ENCODE data around the gene PLCB1.

The PLCB1 gene

GRCh38 chr20:8408587-8409307, 276.7 kb downstream of the PLCB1 start:
- no peak for TF ChIP-seq GATA3 (IDR thresholded peaks at IDR 0.05; ENCODE audit: low read depth, low read length)
- no peak for TF ChIP-seq GATA2 (IDR thresholded peaks at IDR 0.05; ENCODE audit: low read depth, low read length)

GRCh38 chr20:8413691-8414090, 281.6 kb downstream of the PLCB1 start:
- TF ChIP-seq GATA3 (IDR thresholded peaks at IDR 0.05; ENCODE audit: low read depth, low read length) (no peak), GATA2 (IDR thresholded peaks at IDR 0.05; ENCODE audit: low read depth, low read length) (no peak)

- TF ChIP-seq GATA2 (IDR thresholded peaks at IDR 0.05; ENCODE audit: low read depth, low read length): no peak
- no peak for TF ChIP-seq GATA3 (IDR thresholded peaks at IDR 0.05; ENCODE audit: low read depth, low read length)
These were observed 282.7 kb downstream of the PLCB1 start for GRCh38 chr20:8414586-8415274.

GRCh38 chr20:8421981-8422380, 289.9 kb downstream of the PLCB1 start:
- TF ChIP-seq GATA2 (IDR thresholded peaks at IDR 0.05; ENCODE audit: low read depth, low read length): no peak; the same call in 1 of the 2 replicates
- no peak for TF ChIP-seq GATA3 (IDR thresholded peaks at IDR 0.05; ENCODE audit: low read depth, low read length)

- TF ChIP-seq GATA2 (IDR thresholded peaks at IDR 0.05; ENCODE audit: low read depth, low read length) (no peak; the same call in 1 of the 2 replicates), GATA3 (IDR thresholded peaks at IDR 0.05; ENCODE audit: low read depth, low read length) (no peak)
These were observed 291.4 kb downstream of the PLCB1 start for GRCh38 chr20:8423482-8423881.

GRCh38 chr20:8424010-8424409, 291.9 kb downstream of the PLCB1 start:
- no peak for TF ChIP-seq GATA3 (IDR thresholded peaks at IDR 0.05; ENCODE audit: low read depth, low read length)
- no peak for TF ChIP-seq GATA2 (IDR thresholded peaks at IDR 0.05; ENCODE audit: low read depth, low read length)

GRCh38 chr20:8425016-8425415, 292.9 kb downstream of the PLCB1 start:
- TF ChIP-seq GATA2 (IDR thresholded peaks at IDR 0.05; ENCODE audit: low read depth, low read length): no peak
- no peak for TF ChIP-seq GATA3 (IDR thresholded peaks at IDR 0.05; ENCODE audit: low read depth, low read length)

- TF ChIP-seq GATA2 (IDR thresholded peaks at IDR 0.05; ENCODE audit: low read depth, low read length) (no peak), GATA3 (IDR thresholded peaks at IDR 0.05; ENCODE audit: low read depth, low read length) (no peak)
These were observed 293.7 kb downstream of the PLCB1 start for GRCh38 chr20:8425802-8426201.

- TF ChIP-seq GATA3 (IDR thresholded peaks at IDR 0.05; ENCODE audit: low read depth, low read length): peak; percentile 23; the same call in 1 of the 2 replicates
- peak; percentile 67 for TF ChIP-seq GATA2 (IDR thresholded peaks at IDR 0.05; ENCODE audit: low read depth, low read length)
These were observed 295.5 kb downstream of the PLCB1 start for GRCh38 chr20:8427419-8428040.

GRCh38 chr20:8428988-8429387, 296.9 kb downstream of the PLCB1 start:
- TF ChIP-seq GATA3 (IDR thresholded peaks at IDR 0.05; ENCODE audit: low read depth, low read length) (no peak), GATA2 (IDR thresholded peaks at IDR 0.05; ENCODE audit: low read depth, low read length) (no peak)

- no peak; the same call in 1 of the 2 replicates for TF ChIP-seq GATA2 (IDR thresholded peaks at IDR 0.05; ENCODE audit: low read depth, low read length)
- TF ChIP-seq GATA3 (IDR thresholded peaks at IDR 0.05; ENCODE audit: low read depth, low read length): no peak
These were observed 299.7 kb downstream of the PLCB1 start for GRCh38 chr20:8431538-8432434.

GRCh38 chr20:8432435-8433148, 300.5 kb downstream of the PLCB1 start:
- peak; percentile 74 for TF ChIP-seq GATA2 (IDR thresholded peaks at IDR 0.05; ENCODE audit: low read depth, low read length)
- TF ChIP-seq GATA3 (IDR thresholded peaks at IDR 0.05; ENCODE audit: low read depth, low read length): no peak

- TF ChIP-seq GATA2 (IDR thresholded peaks at IDR 0.05; ENCODE audit: low read depth, low read length): no peak
- no peak for TF ChIP-seq GATA3 (IDR thresholded peaks at IDR 0.05; ENCODE audit: low read depth, low read length)
These were observed 301.2 kb downstream of the PLCB1 start for GRCh38 chr20:8433291-8433690.
